SK-N-SH (cell line): ENCODE results near the gene ZMIZ2. TPM values are rescaled to one million over a fixed set of nuclear protein-coding genes. Genes with fewer than 3 reads are reported as not detected.

Experiments
- CTCF ChIA-PET: fragments of 300-600, 350-600 bp; formaldehyde crosslinking; extraction: SDS; loops from one replicate; lab custom pipeline; 2021; lab: Yijun Ruan, JAX
- POLR2A ChIA-PET: fragments of 350-600 bp; sonication (Branson Sonifier 250); formaldehyde crosslinking; extraction: SDS; loops from one replicate; lab custom pipeline; 2020; ENCODE audit warnings: antibody characterized with exemption, inconsistent platforms; lab: Yijun Ruan, JAX
- DNase-seq: peaks from one replicate; pipeline ENCODE4 v3.0.0; 2012
- H2AFZ ChIP-seq: fragments of 200-600 bp; sonication (generic); 2 replicates; pipeline ENCODE4 v1.8.1; 2016; ENCODE audit warnings: antibody characterized with exemption, mild to moderate bottlenecking, low read depth
- H3F3A ChIP-seq: fragments of 200-600 bp; sonication (generic); replicated peaks from 2 replicates; pipeline ENCODE3; 2016; ENCODE audit warnings: antibody characterized with exemption, mild to moderate bottlenecking; ENCODE audit not compliant: insufficient read depth
- H3K27ac ChIP-seq, 2 experiments: fragments of 200-500 bp in 1 of 2; fragments of 200-600 bp in 1 of 2; sonication (Bioruptor generic) in 1 of 2; sonication (generic), shearing (Covaris generic) in 1 of 2; 2 replicates each; pipeline versions ENCODE4 v1.5.1 to v1.6.1; 2014 to 2016; ENCODE audit warnings: low read depth in 2 of 2, inconsistent platforms in 1 of 2, low read length in 1 of 2, mild to moderate bottlenecking in 1 of 2, mixed read lengths in 1 of 2
- H3K27me3 ChIP-seq: fragments of 200-600 bp; sonication (generic), shearing (Covaris generic); 2 replicates; pipeline ENCODE4 v1.6.1; 2016; ENCODE audit warnings: mixed run types; ENCODE audit not compliant: insufficient read depth
- H3K36me3 ChIP-seq, 2 experiments: fragments of 200-500 bp in 1 of 2; fragments of 200-600 bp in 1 of 2; sonication (Bioruptor generic) in 1 of 2; sonication (generic) in 1 of 2; replicated peaks in 1 of 2; 2 replicates each; pipeline versions ENCODE3 to v1.5.1; 2014 to 2016; ENCODE audit warnings: low read length in 1 of 2, mild to moderate bottlenecking in 1 of 2; ENCODE audit not compliant: insufficient read depth in 2 of 2, control insufficient read depth in 1 of 2
- H3K4me1 ChIP-seq, 2 experiments: fragments of 200-500 bp in 1 of 2; fragments of 200-600 bp in 1 of 2; sonication (Bioruptor generic) in 1 of 2; sonication (generic), shearing (Covaris generic) in 1 of 2; 2 replicates each; pipeline versions ENCODE4 v1.5.1 to v1.6.1; 2014 to 2016; ENCODE audit warnings: low read depth in 1 of 2, low read length in 1 of 2, mixed run types in 1 of 2; ENCODE audit not compliant: insufficient read depth in 2 of 2, control insufficient read depth in 1 of 2
- H3K4me2 ChIP-seq: fragments of 200-600 bp; sonication (generic), shearing (Covaris generic); 2 replicates; pipeline ENCODE4 v1.6.1; 2017; ENCODE audit warnings: mixed run types
- H3K4me3 ChIP-seq, 2 experiments: fragments of 200-500 bp in 1 of 2; fragments of 200-600 bp in 1 of 2; sonication (Bioruptor generic) in 1 of 2; sonication (generic), shearing (Covaris generic) in 1 of 2; 2 replicates each; pipeline versions ENCODE4 v1.5.1 to v1.8.1; 2014 to 2016; ENCODE audit warnings: low read depth in 2 of 2, inconsistent platforms in 1 of 2, low read length in 1 of 2, mild to moderate bottlenecking in 1 of 2, mixed read lengths in 1 of 2, moderate library complexity in 1 of 2
- H3K79me2 ChIP-seq: fragments of 200-600 bp; sonication (generic); 2 replicates; pipeline ENCODE4 v1.8.1; 2017; ENCODE audit warnings: mild to moderate bottlenecking; ENCODE audit not compliant: insufficient read depth
- H3K9ac ChIP-seq: fragments of 200-600 bp; sonication (generic); 2 replicates; pipeline ENCODE4 v1.6.1; 2017; ENCODE audit warnings: mixed run types
- H3K9me2 ChIP-seq: fragments of 200-600 bp; sonication (generic); 2 replicates; pipeline ENCODE4 v1.6.1; 2017; ENCODE audit warnings: mixed run types
- H3K9me3 ChIP-seq: fragments of 200-600 bp; sonication (generic); 2 replicates; pipeline ENCODE4 v1.6.1; 2017; ENCODE audit warnings: mixed run types, mild to moderate bottlenecking, moderate library complexity
- H4K20me1 ChIP-seq: fragments of 200-600 bp; sonication (generic); 2 replicates; pipeline ENCODE4 v1.6.1; 2017; ENCODE audit warnings: mild to moderate bottlenecking, mixed run types; ENCODE audit not compliant: insufficient read depth
- CHD2 ChIP-seq: fragments of 150-350 bp; IDR thresholded peaks from 2 replicates; pipeline ENCODE4 v1.6.1; 2018; ENCODE audit warnings: low read length; ENCODE audit not compliant: partially characterized antibody
- ELF1 ChIP-seq: IDR thresholded peaks from 2 replicates; pipeline ENCODE4 v1.4.0; 2012
- EZH2phosphoT487 ChIP-seq: fragments of 200-600 bp; sonication (generic); IDR thresholded peaks from 2 replicates; pipeline ENCODE4 v1.6.1; 2017; ENCODE audit warnings: low read depth, mixed run types, mild to moderate bottlenecking, antibody characterized with exemption, moderate library complexity, borderline replicate concordance
- FOXM1 ChIP-seq: IDR thresholded peaks from 2 replicates; pipeline ENCODE4 v1.4.0; 2012; ENCODE audit warnings: low read depth, mild to moderate bottlenecking
- GABPA ChIP-seq: IDR thresholded peaks from 2 replicates; pipeline ENCODE4 v1.4.0; 2012; ENCODE audit warnings: low read depth, mild to moderate bottlenecking
- GATA2 ChIP-seq: sonication (generic); formaldehyde crosslinking; IDR thresholded peaks from 2 replicates; pipeline ENCODE4 v1.5.0; 2020; ENCODE audit warnings: mild to moderate bottlenecking, missing genetic modification reagents
- MAX ChIP-seq: IDR thresholded peaks from 2 replicates; pipeline ENCODE4 v1.4.0; 2012; ENCODE audit warnings: low read depth
- MEF2A ChIP-seq: IDR thresholded peaks from 2 replicates; pipeline ENCODE4 v1.4.0; 2012; ENCODE audit warnings: low read depth, borderline replicate concordance
- MXI1 ChIP-seq: IDR thresholded peaks from 2 replicates; pipeline ENCODE4 v1.6.1; 2012; ENCODE audit warnings: mild to moderate bottlenecking, low read depth, low read length, improper control_type of control experiment
- POLR2AphosphoS5 ChIP-seq: IDR thresholded peaks from 2 replicates; pipeline ENCODE4 v1.6.1; 2012; ENCODE audit warnings: low read depth, low read length
- REST ChIP-seq: IDR thresholded peaks from 2 replicates; pipeline ENCODE4 v1.6.1; 2012; ENCODE audit warnings: mild to moderate bottlenecking, low read depth, low read length, moderate library complexity
- RFX5 ChIP-seq: IDR thresholded peaks from 2 replicates; pipeline ENCODE4 v1.6.1; 2012; ENCODE audit warnings: mild to moderate bottlenecking, improper control_type of control experiment, low read length
- SIN3A ChIP-seq: IDR thresholded peaks from 2 replicates; pipeline ENCODE4 v1.6.1; 2012; ENCODE audit warnings: low read depth, mild to moderate bottlenecking, low read length, moderate library complexity, borderline replicate concordance
- TAF1 ChIP-seq: IDR thresholded peaks from 2 replicates; pipeline ENCODE4 v1.6.1; 2012; ENCODE audit warnings: low read depth, mild to moderate bottlenecking, low read length, moderate library complexity, borderline replicate concordance
- TCF12 ChIP-seq: IDR thresholded peaks from 2 replicates; pipeline ENCODE4 v1.4.0; 2012
- YY1 ChIP-seq: IDR thresholded peaks from 2 replicates; pipeline ENCODE4 v1.4.0; 2012; ENCODE audit warnings: low read depth, mild to moderate bottlenecking
- WGBS: methylation state at CpG from one replicate; pipeline ENCODE4 v1.1.6; 2017; ENCODE audit warnings: low lambda C conversion rate; 5-methylcytosine and 5-hydroxymethylcytosine counted together
- polyA plus RNA-seq, 3 experiments: library from polyadenylated mRNA; depleted of rRNA; stranded (reverse); fragments of >200 nt; gene quantifications; 2 replicates each; pipeline ENCODE4 v1.2.3, GENCODE V29; 2012
- TF ChIP-seq, protein P1 (sequence below): IDR thresholded peaks from 2 replicates; pipeline ENCODE4 v1.4.0; 2012; ENCODE audit warnings: low read depth, borderline replicate concordance
- TF ChIP-seq, protein P2 (sequence below): fragments of 150-350 bp; IDR thresholded peaks from 2 replicates; pipeline ENCODE4 v1.6.1; 2017; ENCODE audit warnings: antibody characterized with exemption, low read length, low read depth, borderline replicate concordance
- TF ChIP-seq, protein P3 (sequence below): fragments of 200-600 bp; sonication (generic); IDR thresholded peaks from 2 replicates; pipeline ENCODE4 v1.6.1; 2017; ENCODE audit warnings: antibody characterized with exemption, mild to moderate bottlenecking, moderate library complexity

ZMIZ2 gene
- polyA plus RNA-seq, 1 of the 3 experiments (the other 2 are of a cell fraction), result 18.1 TPM

GRCh38 chr7:44759246-44759645 is 10.6 kb downstream of the ZMIZ2 start:
- H4K20me1 ChIP-seq, result peaks cover 11% of the 10 kb centered on the region; the same call in 1 of the 2 replicates
- peaks cover 44 to 65% of the 10 kb centered on the region in 2 experiments for H3K36me3 ChIP-seq
- H2AFZ ChIP-seq, result no peak overlapping the region
- CTCF ChIA-PET, result interaction anchor here (1.4 kb wide), 1 partner anchor 9 kb away, joined by 3 read pairs; no protein-coding TSS in a partner anchor
- H3K27ac ChIP-seq, result no peak overlapping the region
- POLR2A ChIA-PET, result interaction anchor here (0.7 kb wide), 1 partner anchor 9 kb away, joined by 4 read pairs; no protein-coding TSS in a partner anchor
- WGBS, result 91% methylated on average over 3 of the region's 9 CpGs
- H3K4me1 ChIP-seq, result peaks cover 0 to 28% of the 10 kb centered on the region in 2 experiments; a peak in 1 of 4 replicates
- H3K9me3 ChIP-seq, result no peaks in the 10 kb centered on the region
- H3K4me2 ChIP-seq, result no peak overlapping the region
- no peak overlapping the region for H3K9ac ChIP-seq
- H3F3A ChIP-seq, result no peaks in the 10 kb centered on the region
- peaks cover 15% of the 10 kb centered on the region for H3K79me2 ChIP-seq
- TF ChIP-seq POLR2AphosphoS5 (no peak), CHD2 (no peak), SIN3A (no peak), YY1 (no peak), GABPA (no peak), GATA2 (CRISPR knock-in tag) (no peak)
- TF ChIP-seq, protein P1, sequence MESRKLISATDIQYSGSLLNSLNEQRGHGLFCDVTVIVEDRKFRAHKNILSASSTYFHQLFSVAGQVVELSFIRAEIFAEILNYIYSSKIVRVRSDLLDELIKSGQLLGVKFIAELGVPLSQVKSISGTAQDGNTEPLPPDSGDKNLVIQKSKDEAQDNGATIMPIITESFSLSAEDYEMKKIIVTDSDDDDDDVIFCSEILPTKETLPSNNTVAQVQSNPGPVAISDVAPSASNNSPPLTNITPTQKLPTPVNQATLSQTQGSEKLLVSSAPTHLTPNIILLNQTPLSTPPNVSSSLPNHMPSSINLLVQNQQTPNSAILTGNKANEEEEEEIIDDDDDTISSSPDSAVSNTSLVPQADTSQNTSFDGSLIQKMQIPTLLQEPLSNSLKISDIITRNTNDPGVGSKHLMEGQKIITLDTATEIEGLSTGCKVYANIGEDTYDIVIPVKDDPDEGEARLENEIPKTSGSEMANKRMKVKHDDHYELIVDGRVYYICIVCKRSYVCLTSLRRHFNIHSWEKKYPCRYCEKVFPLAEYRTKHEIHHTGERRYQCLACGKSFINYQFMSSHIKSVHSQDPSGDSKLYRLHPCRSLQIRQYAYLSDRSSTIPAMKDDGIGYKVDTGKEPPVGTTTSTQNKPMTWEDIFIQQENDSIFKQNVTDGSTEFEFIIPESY, result no peak
- H3K27me3 ChIP-seq, result no peaks in the 10 kb centered on the region
- no peak overlapping the region for H3K4me3 ChIP-seq
- H3K9me2 ChIP-seq, result no peaks in the 10 kb centered on the region
- DNase-seq, result no peak

- 90% methylated on average over 18 of the region's 18 CpGs for WGBS
- no peak for DNase-seq
- no peaks in the 10 kb centered on the region for H3K9me3 ChIP-seq
- ChIA-PET POLR2A (no interaction called here), CTCF (no interaction called here)
- H3K9me2 ChIP-seq, result no peaks in the 10 kb centered on the region
- peaks cover 44 to 74% of the 10 kb centered on the region in 2 experiments for H3K36me3 ChIP-seq
- H3K79me2 ChIP-seq, result peaks cover 6% of the 10 kb centered on the region
- no peak overlapping the region for H3K4me3 ChIP-seq
- no peak overlapping the region for H2AFZ ChIP-seq
- no peaks in the 10 kb centered on the region for H3F3A ChIP-seq
- no peak overlapping the region for H3K27ac ChIP-seq
- peaks cover 7% of the 10 kb centered on the region; the same call in 1 of the 2 replicates for H4K20me1 ChIP-seq
- H3K4me2 ChIP-seq, result no peak overlapping the region
- no peaks in the 10 kb centered on the region for H3K27me3 ChIP-seq
- peaks cover 0 to 19% of the 10 kb centered on the region in 2 experiments; a peak in 1 of 4 replicates for H3K4me1 ChIP-seq
- no peak overlapping the region for H3K9ac ChIP-seq
- TF ChIP-seq, protein P2, sequence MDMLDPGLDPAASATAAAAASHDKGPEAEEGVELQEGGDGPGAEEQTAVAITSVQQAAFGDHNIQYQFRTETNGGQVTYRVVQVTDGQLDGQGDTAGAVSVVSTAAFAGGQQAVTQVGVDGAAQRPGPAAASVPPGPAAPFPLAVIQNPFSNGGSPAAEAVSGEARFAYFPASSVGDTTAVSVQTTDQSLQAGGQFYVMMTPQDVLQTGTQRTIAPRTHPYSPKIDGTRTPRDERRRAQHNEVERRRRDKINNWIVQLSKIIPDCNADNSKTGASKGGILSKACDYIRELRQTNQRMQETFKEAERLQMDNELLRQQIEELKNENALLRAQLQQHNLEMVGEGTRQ, result no peak
- no peak for TF ChIP-seq RFX5
- no peak for TF ChIP-seq REST
- TF ChIP-seq TAF1, result no peak
- TF ChIP-seq MEF2A, result no peak
- no peak for TF ChIP-seq SIN3A
- TF ChIP-seq, protein P3, sequence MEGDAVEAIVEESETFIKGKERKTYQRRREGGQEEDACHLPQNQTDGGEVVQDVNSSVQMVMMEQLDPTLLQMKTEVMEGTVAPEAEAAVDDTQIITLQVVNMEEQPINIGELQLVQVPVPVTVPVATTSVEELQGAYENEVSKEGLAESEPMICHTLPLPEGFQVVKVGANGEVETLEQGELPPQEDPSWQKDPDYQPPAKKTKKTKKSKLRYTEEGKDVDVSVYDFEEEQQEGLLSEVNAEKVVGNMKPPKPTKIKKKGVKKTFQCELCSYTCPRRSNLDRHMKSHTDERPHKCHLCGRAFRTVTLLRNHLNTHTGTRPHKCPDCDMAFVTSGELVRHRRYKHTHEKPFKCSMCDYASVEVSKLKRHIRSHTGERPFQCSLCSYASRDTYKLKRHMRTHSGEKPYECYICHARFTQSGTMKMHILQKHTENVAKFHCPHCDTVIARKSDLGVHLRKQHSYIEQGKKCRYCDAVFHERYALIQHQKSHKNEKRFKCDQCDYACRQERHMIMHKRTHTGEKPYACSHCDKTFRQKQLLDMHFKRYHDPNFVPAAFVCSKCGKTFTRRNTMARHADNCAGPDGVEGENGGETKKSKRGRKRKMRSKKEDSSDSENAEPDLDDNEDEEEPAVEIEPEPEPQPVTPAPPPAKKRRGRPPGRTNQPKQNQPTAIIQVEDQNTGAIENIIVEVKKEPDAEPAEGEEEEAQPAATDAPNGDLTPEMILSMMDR, result no peak
- no peak for TF ChIP-seq MXI1
- TF ChIP-seq YY1, result no peak
- no peak for TF ChIP-seq ELF1
- TF ChIP-seq MAX, result no peak
- no peak for TF ChIP-seq TCF12
- no peak for TF ChIP-seq EZH2phosphoT487
- TF ChIP-seq FOXM1, result no peak
These were observed 11.5 kb downstream of the ZMIZ2 start for GRCh38 chr7:44760034-44760580.
